HG03064 (cell line): ENCODE data around the gene MBP.

Experiments
- ATAC-seq: cut with Tn5 transposase; IDR thresholded peaks from one replicate; pipeline ENCODE4 v1.9.1; 2021; ENCODE audit warnings: low read depth; ENCODE audit not compliant: unreplicated experiment

Gene MBP

GRCh38 chr18:77151772-77152520 is 19.4 kb upstream of the MBP start:
- ATAC-seq, result no peak

GRCh38 chr18:77151033-77151771 is 18.6 kb upstream of the MBP start:
- no peak for ATAC-seq

- ATAC-seq, result no peak
These were observed 18.0 kb upstream of the MBP start for GRCh38 chr18:77150588-77150987.

- no peak for ATAC-seq
These were observed 15.7 kb upstream of the MBP start for GRCh38 chr18:77148289-77148688.

GRCh38 chr18:77147418-77147852 is 14.9 kb upstream of the MBP start:
- no peak for ATAC-seq

- ATAC-seq, result no peak
These were observed 13.9 kb upstream of the MBP start for GRCh38 chr18:77146249-77147080.

- ATAC-seq, result no peak
These were observed 12.8 kb upstream of the MBP start for GRCh38 chr18:77145364-77145901.

GRCh38 chr18:77144451-77145118 is 12.0 kb upstream of the MBP start:
- no peak for ATAC-seq

- ATAC-seq, result no peak
These were observed 11.5 kb upstream of the MBP start for GRCh38 chr18:77144046-77144445.

- ATAC-seq, result no peak
These were observed 10.6 kb upstream of the MBP start for GRCh38 chr18:77143196-77143595.

- no peak for ATAC-seq
These were observed 9.0 kb upstream of the MBP start for GRCh38 chr18:77141401-77142118.

GRCh38 chr18:77140439-77141109 is 8.0 kb upstream of the MBP start:
- ATAC-seq, result no peak

- no peak for ATAC-seq
These were observed 7.4 kb upstream of the MBP start for GRCh38 chr18:77140030-77140429.

GRCh38 chr18:77139619-77140018 is 7.0 kb upstream of the MBP start:
- no peak for ATAC-seq

- no peak for ATAC-seq
These were observed 5.7 kb upstream of the MBP start for GRCh38 chr18:77138270-77138669.

- no peak for ATAC-seq
These were observed 5.3 kb upstream of the MBP start for GRCh38 chr18:77137851-77138250.

- no peak for ATAC-seq
These were observed 4.5 kb upstream of the MBP start for GRCh38 chr18:77136871-77137665.

- no peak for ATAC-seq
These were observed 3.6 kb upstream of the MBP start for GRCh38 chr18:77136076-77136718.
